HepG2 (cell line): ENCODE measurements around the gene G6PC3. TPM values are rescaled to one million over a fixed set of nuclear protein-coding genes. Genes with fewer than 3 reads are reported as not detected.

ENCODE experiments used
- ATAC-seq: fragments of 200-7000 bp; cut with Tn5 transposase; 3 replicates; pipeline ENCODE4 v1.9.1; 2020; ENCODE audit warnings: mild to moderate bottlenecking, moderate library complexity
- BruUV-seq: library from RNA; stranded (reverse); fragments of 400-500 nt; replicated peaks from 2 replicates; lab custom pipeline; 2021; lab: Mats Ljungman, UMichigan
- CTCF ChIA-PET: fragments of 300-600 bp; formaldehyde crosslinking; extraction: SDS; loops from one replicate; lab custom pipeline; 2021; ENCODE audit warnings: low total read pairs, inconsistent platforms, low intra/inter-chr PET ratio; lab: Yijun Ruan, JAX
- POLR2A ChIA-PET: fragments of 350-600 bp; sonication (Branson Sonifier 250); formaldehyde crosslinking; loops from one replicate; lab custom pipeline; 2020; ENCODE audit warnings: antibody characterized with exemption, inconsistent platforms; lab: Yijun Ruan, JAX
- DNase-seq: peaks from one replicate; pipeline ENCODE4 v3.0.0-alpha.2; 2015; ENCODE audit warnings: low spot score
- FAIRE-seq: peaks from 3 replicates; lab custom pipeline; 2011; peaks lifted over from hg19 to GRCh38; lab: Jason Lieb, UNC
- H2AFZ ChIP-seq: one replicate; pipeline ENCODE4 v1.6.1; 2011; ENCODE audit warnings: low read length, inconsistent platforms
- H3K27ac ChIP-seq: fragments of 300-600 bp; 3 replicates; pipeline ENCODE4 v1.8.0; 2011; ENCODE audit warnings: mixed run types, mild to moderate bottlenecking, mixed read lengths, low read length, inconsistent platforms; ENCODE audit not compliant: insufficient read depth; ENCODE audit errors: extremely low read length
- H3K27me3 ChIP-seq, 2 experiments: fragments of 200-600 bp in 1 of 2; 2 replicates in 1 of 2; 3 replicates in 1 of 2; pipeline versions ENCODE4 v1.6.0 to v1.8.0; 2011; ENCODE audit warnings: low read length in 2 of 2, mild to moderate bottlenecking in 2 of 2, moderate library complexity in 2 of 2, inconsistent platforms in 1 of 2; ENCODE audit not compliant: insufficient read depth in 2 of 2, control insufficient read depth in 1 of 2
- H3K36me3 ChIP-seq, 2 experiments: fragments of 200-600 bp in 1 of 2; replicated peaks in 1 of 2; 2 replicates in 1 of 2; 3 replicates in 1 of 2; pipeline versions ENCODE4 v1.5.1 to v1.8.0; 2011; ENCODE audit warnings: low read length in 2 of 2, inconsistent platforms in 1 of 2; ENCODE audit not compliant: insufficient read depth in 2 of 2, control insufficient read depth in 1 of 2
- H3K4me1 ChIP-seq: 2 replicates; pipeline ENCODE4 v1.5.1; 2012; ENCODE audit warnings: low read length, inconsistent platforms; ENCODE audit not compliant: insufficient read depth
- H3K4me2 ChIP-seq: 2 replicates; pipeline ENCODE4 v1.6.0; 2011; ENCODE audit warnings: low read depth, low read length, inconsistent platforms
- H3K4me3 ChIP-seq, 3 experiments: fragments of 200-600 bp in 1 of 3; sonication (generic), shearing (Covaris generic) in 1 of 3; replicated peaks in 1 of 3; 2 replicates each; pipeline ENCODE4 v1.5.1; 2011 to 2016; ENCODE audit warnings: low read length in 3 of 3, inconsistent platforms in 2 of 3, low read depth in 2 of 3, mild to moderate bottlenecking in 2 of 3, control low read depth in 1 of 3, mixed read lengths in 1 of 3; ENCODE audit not compliant: insufficient read depth in 1 of 3
- H3K79me2 ChIP-seq: one replicate; pipeline ENCODE4 v1.6.1; 2011; ENCODE audit warnings: low read length, inconsistent platforms; ENCODE audit not compliant: insufficient read depth
- H3K9ac ChIP-seq: 2 replicates; pipeline ENCODE4 v1.6.0; 2011; ENCODE audit warnings: mild to moderate bottlenecking, low read depth, low read length, inconsistent platforms; ENCODE audit not compliant: insufficient read depth
- H3K9me3 ChIP-seq: 2 replicates; pipeline ENCODE4 v1.5.1; 2012; ENCODE audit warnings: mild to moderate bottlenecking, low read length
- H4K20me1 ChIP-seq: 2 replicates; pipeline ENCODE4 v1.6.0; 2011; ENCODE audit warnings: inconsistent platforms, mild to moderate bottlenecking, low read length, moderate library complexity; ENCODE audit not compliant: insufficient read depth
- AGO2 ChIP-seq: fragments of 200-400 bp; formaldehyde crosslinking; optimal IDR thresholded peaks from 2 replicates; pipeline ENCODE3; 2017; ENCODE audit warnings: mild to moderate bottlenecking, low read depth, low read length, moderate library complexity
- AKAP8 ChIP-seq: sonication (generic); formaldehyde crosslinking; IDR thresholded peaks from 2 replicates; pipeline ENCODE4 v1.5.1; 2020; ENCODE audit warnings: mild to moderate bottlenecking, missing genetic modification reagents
- EEA1 ChIP-seq: sonication (generic); formaldehyde crosslinking; IDR thresholded peaks from 2 replicates; pipeline ENCODE4 v1.5.1; 2020; ENCODE audit warnings: mild to moderate bottlenecking, missing genetic modification reagents, borderline replicate concordance
- HDAC6 ChIP-seq: fragments of 200-600 bp; sonication (generic); IDR thresholded peaks from 2 replicates; pipeline ENCODE4 v1.7.0; 2017; ENCODE audit warnings: mild to moderate bottlenecking, antibody characterized with exemption, low read length, low read depth
- POLR2A ChIP-seq, 2 experiments: IDR thresholded peaks; 2 replicates each; pipeline ENCODE4 v1.6.1; 2011; ENCODE audit warnings: low read depth in 2 of 2, low read length in 2 of 2, mild to moderate bottlenecking in 1 of 2, moderate library complexity in 1 of 2; ENCODE audit not compliant: insufficient read depth in 1 of 2
- RXRB ChIP-seq: IDR thresholded peaks from 2 replicates; pipeline ENCODE4 v1.6.1; 2016; ENCODE audit warnings: borderline replicate concordance, missing genetic modification reagents, missing compliant biosample characterization
- ZNF335 ChIP-seq: sonication (generic); formaldehyde crosslinking; IDR thresholded peaks from 2 replicates; pipeline ENCODE4 v1.4.0; 2020; ENCODE audit warnings: missing genetic modification reagents
- ZNF496 ChIP-seq: sonication (generic); formaldehyde crosslinking; IDR thresholded peaks from 2 replicates; pipeline ENCODE4 v1.8.1; 2023; ENCODE audit warnings: mild to moderate bottlenecking, moderate library complexity, missing genetic modification reagents; ENCODE audit not compliant: insufficient replicate concordance
- ZNF570 ChIP-seq: sonication (generic); formaldehyde crosslinking; IDR thresholded peaks from 2 replicates; pipeline ENCODE4 v1.4.0; 2020; ENCODE audit warnings: mild to moderate bottlenecking, missing genetic modification reagents, borderline replicate concordance
- ZNF766 ChIP-seq: sonication (generic); formaldehyde crosslinking; IDR thresholded peaks from 2 replicates; pipeline ENCODE4 v1.5.0; 2020; ENCODE audit warnings: missing genetic modification reagents, borderline replicate concordance
- WGBS: methylation state at CpG from one replicate; pipeline ENCODE4 v1.1.6; 2017; ENCODE audit warnings: low lambda C conversion rate; 5-methylcytosine and 5-hydroxymethylcytosine counted together
- in situ Hi-C: cut with HindIII; loops from 2 replicates; pipeline ENCODE4 v1.10.0; 2017; ENCODE audit warnings: low pct_unique_long_range_greater_than_20kb; ENCODE audit not compliant: extremely low pct_ligation_motif_present
- intact Hi-C: fragments of 100-400 bp; cut with micrococcal nuclease; formaldehyde crosslinking; loops from one replicate; pipeline ENCODE4 v1.10.0; 2022; ENCODE audit not compliant: unreplicated experiment
- polyA plus RNA-seq, 8 experiments: library from polyadenylated mRNA; depleted of rRNA in 3 of 8; stranded (reverse) in 7 of 8; unstranded in 1 of 8; fragments of >200 nt; fragmentation: Illumina TruSeq in 4 of 8; extraction: Trizol in 4 of 8; gene quantifications; 2 replicates each; pipeline versions ENCODE4 v1.2.1 to v1.2.3, GENCODE V29; 2011 to 2016; ENCODE audit warnings: low read depth in 4 of 8, missing spikeins in 1 of 8, mixed read lengths in 1 of 8; ENCODE audit not compliant: insufficient read depth in 1 of 8
- total RNA-seq, 5 experiments: library from RNA; depleted of rRNA; stranded (reverse); fragments of >200 nt; fragmentation: Illumina TruSeq; extraction: Trizol; gene quantifications; 2 replicates each; pipeline ENCODE4 v1.2.3, GENCODE V29; 2016; ENCODE audit warnings: low read depth in 1 of 5

G6PC3 gene
- total and polyA plus RNA-seq, 2 of the 13 experiments (the other 11 are each of a cell fraction or from before 2014, with no cell fraction given): 38.5 to 75.8 TPM

DNA sequence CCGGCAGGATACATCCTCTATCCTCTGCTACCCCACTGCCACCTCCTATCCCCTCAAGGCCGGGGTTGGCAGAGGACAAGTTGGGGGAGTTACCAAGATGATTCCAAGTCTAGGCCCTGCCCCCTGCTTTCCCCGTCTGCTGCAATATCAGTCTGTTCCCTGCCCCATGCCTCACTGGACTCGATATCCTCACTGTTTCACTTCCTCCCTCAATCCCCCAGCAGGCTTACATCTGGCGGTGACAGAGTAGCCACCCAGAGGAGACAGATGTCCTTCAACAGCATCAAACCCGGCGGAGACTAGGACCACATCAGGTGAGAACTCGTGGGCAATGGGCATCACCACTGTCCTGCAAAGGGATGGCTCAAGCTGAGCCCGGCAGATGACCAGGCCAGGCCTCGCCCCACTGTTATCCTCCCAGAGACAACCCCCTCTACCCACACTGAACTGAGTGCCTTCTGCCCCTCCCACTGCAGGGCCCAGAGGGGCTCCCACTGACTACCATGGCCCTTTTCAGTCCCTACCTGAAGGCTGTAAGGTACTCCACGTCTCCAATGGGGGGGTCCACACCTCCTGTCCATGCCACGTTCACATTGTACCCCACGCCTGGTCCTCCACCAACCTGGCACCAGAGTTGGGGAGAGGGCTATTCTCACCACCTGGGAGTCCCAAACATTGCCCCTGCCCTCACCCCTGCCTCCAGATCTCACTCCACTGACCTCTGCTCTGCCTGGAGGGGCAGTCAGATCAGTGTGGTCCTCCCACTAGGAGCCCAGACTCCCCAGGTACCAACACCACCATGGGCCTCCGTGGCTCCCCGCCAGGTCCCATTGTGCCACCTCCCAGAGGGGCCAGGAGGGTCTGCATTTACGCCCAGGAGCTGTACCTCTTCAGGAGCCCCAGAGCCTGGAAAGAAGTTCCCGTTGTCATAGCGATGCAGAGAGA lies 9.6 kb downstream of the G6PC3 start:
- no peak for FAIRE-seq
- POLR2A ChIA-PET: interaction anchor here (1.2 kb wide), 1 partner anchor 58 kb away, joined by 3 read pairs; no protein-coding TSS in a partner anchor

DNA sequence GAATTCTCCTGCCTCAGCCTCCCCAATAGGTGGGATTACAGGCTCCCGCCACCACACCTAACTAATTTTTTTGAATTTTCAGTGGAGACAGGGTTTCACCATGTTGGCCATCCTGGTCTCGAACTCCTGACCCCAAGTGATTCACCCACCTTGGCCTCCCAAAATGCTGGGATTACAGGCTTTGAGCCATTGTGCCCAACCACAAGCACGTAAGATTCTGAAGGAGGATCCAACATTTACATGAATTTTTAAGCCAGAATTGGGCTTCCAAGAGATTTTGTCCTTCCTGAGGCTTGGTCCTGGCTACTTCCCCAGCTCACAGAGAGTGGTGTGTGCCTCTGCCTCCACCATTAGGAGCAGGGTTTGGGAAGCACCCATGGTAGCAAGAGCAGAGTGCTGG lies 11.1 kb downstream of the G6PC3 start:
- no peaks in the 10 kb centered on the region for H3K9me3 ChIP-seq
- no peak overlapping the region for H3K4me3 ChIP-seq
- FAIRE-seq (no peak), ATAC-seq (no peak), DNase-seq (no peak)
- H3K9ac ChIP-seq: no peak overlapping the region
- H2AFZ ChIP-seq: no peak overlapping the region
- peaks cover 28% of the 10 kb centered on the region for H3K4me1 ChIP-seq
- intact Hi-C loops: no loop called here
- H3K79me2 ChIP-seq: no peaks in the 10 kb centered on the region
- 96% methylated on average over 3 of the region's 3 CpGs for WGBS
- no peaks in the 10 kb centered on the region for H3K27me3 ChIP-seq
- TF ChIP-seq RXRB (CRISPR knock-in tag) (no peak), ZNF766 (no peak), ZNF496 (CRISPR knock-in tag) (no peak), ZNF335 (CRISPR knock-in tag) (no peak)
- BruUV-seq: no TSS peak
- in situ Hi-C loops: loop anchor here (5.0 kb wide), 1 partner anchor 41 kb away; the partner anchor contains the start of gene HDAC5
- no peak overlapping the region for H3K4me2 ChIP-seq
- POLR2A ChIA-PET: interaction anchor here (1.2 kb wide), 1 partner anchor 56 kb away, joined by 3 read pairs; no protein-coding TSS in a partner anchor
- peaks cover 33 to 62% of the 10 kb centered on the region in 2 experiments for H3K36me3 ChIP-seq
- no peak overlapping the region for H3K27ac ChIP-seq
- CTCF ChIA-PET: no interaction called here
- H4K20me1 ChIP-seq: no peaks in the 10 kb centered on the region

More for the DNA sequence above, 9.6 kb downstream of the G6PC3 start:
- in situ Hi-C loops: loop anchor here (5.0 kb wide), 1 partner anchor 42 kb away; the partner anchor contains the start of gene HDAC5
- no peaks in the 10 kb centered on the region for H3K9me3 ChIP-seq
- TF ChIP-seq AGO2 (peak; percentile 55), AKAP8 (CRISPR knock-in tag) (0 out of 2 replicates have a peak, but pooled peaks have one; percentile 20), HDAC6 (no peak), EEA1 (CRISPR knock-in tag) (0 out of 2 replicates have a peak, but pooled peaks have one; percentile 51), ZNF570 (CRISPR knock-in tag) (no peak), POLR2A (IDR thresholded peaks at IDR 0.05; ENCODE audit: insufficient read depth in 1 of 2, low read depth in 2 of 2, low read length in 2 of 2) (0 out of 4 replicates have a peak, but pooled peaks of 1 of the 2 experiments have one; percentile 35)
- TF ChIP-seq, all 625 proteins: peak for 4
- H4K20me1 ChIP-seq: no peaks in the 10 kb centered on the region
- peaks cover 30% of the 10 kb centered on the region for H3K4me1 ChIP-seq
- ATAC-seq (no peak), DNase-seq (no peak)
- peaks cover 32 to 67% of the 10 kb centered on the region in 2 experiments for H3K36me3 ChIP-seq
- no peaks in the 10 kb centered on the region for H3K79me2 ChIP-seq
- H3K27ac ChIP-seq: no peak overlapping the region
- H3K9ac ChIP-seq: no peak overlapping the region
- no TSS peak for BruUV-seq
- no peak overlapping the region for H3K4me2 ChIP-seq
- H2AFZ ChIP-seq: no peak overlapping the region
- no peaks in the 10 kb centered on the region for H3K27me3 ChIP-seq
- intact Hi-C loops: no loop called here
- 95% methylated on average over 13 of the region's 18 CpGs for WGBS
- CTCF ChIA-PET: no interaction called here
- H3K4me3 ChIP-seq: no peak overlapping the region
